ENCODE data around the gene LHFPL2. TPM values are rescaled to one million over a fixed set of nuclear protein-coding genes. Genes with fewer than 3 reads are reported as not detected.
A peak's percentile ranks its signal among the peaks of the same experiment; 100 is the strongest.

The LHFPL2 gene
- total RNA-seq, 4 donors from 2014 or later: 2.2 to 11.1 (median 6.2) TPM

DNA sequence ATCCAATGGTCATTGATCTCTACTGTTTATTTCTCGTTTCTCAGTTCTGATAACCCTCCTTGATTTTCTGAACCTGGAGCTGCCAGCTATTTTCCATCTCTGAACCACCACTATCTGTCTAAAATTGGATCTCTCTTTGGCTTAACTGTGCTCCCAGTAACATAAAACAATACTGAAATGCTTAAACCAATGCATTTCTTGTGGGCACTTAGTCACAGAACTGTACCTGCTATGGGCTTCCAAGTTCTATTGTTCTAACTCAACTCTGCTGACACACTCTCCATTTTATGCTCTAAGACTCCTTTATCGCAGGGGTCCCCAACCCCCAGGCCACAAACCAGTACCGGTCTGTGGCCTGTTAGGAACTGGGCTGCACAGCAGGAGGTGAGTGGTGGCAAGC is 120.6 kb downstream of the LHFPL2 start:
- Histone ChIP-seq H3K4me1 (peaks cover 13 to 57% (median 44%) of the 10 kb centered on the region in 3 donors), H3K27ac (peak overlapping the region; percentile 63 to 88 (median 78)), H3K27me3 (no peaks in the 10 kb centered on the region), H3K9me3 (no peaks in the 10 kb centered on the region), H3K4me3 (no peak overlapping the region), H3K36me3 (no peaks in the 10 kb centered on the region)
- DNase-seq: no peak
- WGBS, 2 donors: 84 to 90% methylated on average over 3 of the region's 3 CpGs
- TF ChIP-seq, protein P1, sequence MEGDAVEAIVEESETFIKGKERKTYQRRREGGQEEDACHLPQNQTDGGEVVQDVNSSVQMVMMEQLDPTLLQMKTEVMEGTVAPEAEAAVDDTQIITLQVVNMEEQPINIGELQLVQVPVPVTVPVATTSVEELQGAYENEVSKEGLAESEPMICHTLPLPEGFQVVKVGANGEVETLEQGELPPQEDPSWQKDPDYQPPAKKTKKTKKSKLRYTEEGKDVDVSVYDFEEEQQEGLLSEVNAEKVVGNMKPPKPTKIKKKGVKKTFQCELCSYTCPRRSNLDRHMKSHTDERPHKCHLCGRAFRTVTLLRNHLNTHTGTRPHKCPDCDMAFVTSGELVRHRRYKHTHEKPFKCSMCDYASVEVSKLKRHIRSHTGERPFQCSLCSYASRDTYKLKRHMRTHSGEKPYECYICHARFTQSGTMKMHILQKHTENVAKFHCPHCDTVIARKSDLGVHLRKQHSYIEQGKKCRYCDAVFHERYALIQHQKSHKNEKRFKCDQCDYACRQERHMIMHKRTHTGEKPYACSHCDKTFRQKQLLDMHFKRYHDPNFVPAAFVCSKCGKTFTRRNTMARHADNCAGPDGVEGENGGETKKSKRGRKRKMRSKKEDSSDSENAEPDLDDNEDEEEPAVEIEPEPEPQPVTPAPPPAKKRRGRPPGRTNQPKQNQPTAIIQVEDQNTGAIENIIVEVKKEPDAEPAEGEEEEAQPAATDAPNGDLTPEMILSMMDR (IDR thresholded peaks at IDR 0.05): no peak
- no peak for TF ChIP-seq POLR2A (IDR thresholded peaks at IDR 0.05)
- intact Hi-C loops (cut with DNase I): no loop called here

GRCh38 chr5:78527054-78527859 is 121.3 kb downstream of the LHFPL2 start:
- Histone ChIP-seq H3K4me1 (peaks cover 13 to 57% (median 44%) of the 10 kb centered on the region in 3 donors), H3K36me3 (no peaks in the 10 kb centered on the region), H3K9me3 (no peaks in the 10 kb centered on the region), H3K27ac (peak overlapping the region; percentile 63 to 88 (median 78)), H3K27me3 (no peaks in the 10 kb centered on the region), H3K4me3 (no peak overlapping the region)
- TF ChIP-seq, protein P1 (IDR thresholded peaks at IDR 0.05): no peak
- no peak for TF ChIP-seq POLR2A (IDR thresholded peaks at IDR 0.05)
- WGBS, 2 donors: 25 to 40% methylated on average over 9 of the region's 9 CpGs
- intact Hi-C loops (cut with DNase I): no loop called here
- no peak for DNase-seq

- WGBS, 2 donors: 64 to 70% methylated on average over 6 to 7 of the region's 7 CpGs
- TF ChIP-seq, protein P1 (IDR thresholded peaks at IDR 0.05): no peak
- TF ChIP-seq POLR2A (IDR thresholded peaks at IDR 0.05): no peak
- DNase-seq: no peak
- Histone ChIP-seq H3K9me3 (no peaks in the 10 kb centered on the region), H3K27ac (peak overlapping the region; percentile 63 to 88 (median 78)), H3K27me3 (no peaks in the 10 kb centered on the region), H3K4me3 (no peak overlapping the region), H3K36me3 (no peaks in the 10 kb centered on the region), H3K4me1 (peaks cover 13 to 57% (median 44%) of the 10 kb centered on the region in 3 donors)
- intact Hi-C loops (cut with DNase I): no loop called here
These were observed 122.5 kb downstream of the LHFPL2 start for GRCh38 chr5:78526049-78526525.

DNA sequence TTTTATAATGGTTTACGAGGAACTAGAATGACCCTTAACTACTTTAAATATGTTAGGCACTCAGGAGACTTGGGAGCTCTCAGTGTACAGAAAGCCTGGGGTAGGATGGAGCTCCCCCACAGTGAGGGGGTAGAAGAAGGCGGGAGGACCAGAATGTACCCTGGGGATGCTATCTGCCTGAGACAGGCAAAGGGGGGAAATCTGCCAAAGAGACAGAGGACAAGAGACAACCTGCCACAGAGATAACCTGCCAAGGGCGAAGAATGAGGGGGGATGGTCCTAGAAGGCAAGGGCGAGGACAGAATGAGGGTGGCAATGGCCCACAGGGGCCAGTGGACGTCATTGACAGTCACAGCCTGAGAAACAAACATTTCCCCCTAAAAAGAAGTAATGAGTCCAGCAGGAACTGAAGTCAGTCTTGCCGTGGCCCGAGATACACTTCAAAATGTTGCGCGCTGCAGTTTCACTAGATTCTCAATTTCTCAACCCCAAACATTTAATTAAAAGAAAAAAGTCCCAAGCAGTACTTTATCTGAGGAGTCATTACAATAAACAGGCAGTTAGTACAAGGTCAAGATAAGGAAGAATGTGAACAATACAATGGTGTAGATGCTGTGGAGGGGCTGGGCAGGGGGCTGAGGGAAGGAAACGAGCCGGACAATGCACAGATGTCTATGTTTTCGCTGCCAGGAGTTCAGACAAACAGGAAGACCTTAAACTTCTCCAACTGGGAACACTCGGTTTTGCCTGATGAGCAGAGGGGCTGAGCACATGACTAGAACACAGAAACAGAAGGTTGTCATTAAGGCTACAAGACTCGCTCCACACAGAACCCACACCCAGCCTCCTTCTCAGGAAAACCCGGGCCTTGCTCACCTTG is 125.0 kb downstream of the LHFPL2 start:
- Histone ChIP-seq H3K4me3 (no peak overlapping the region), H3K9me3 (no peaks in the 10 kb centered on the region), H3K36me3 (no peaks in the 10 kb centered on the region), H3K27me3 (no peaks in the 10 kb centered on the region), H3K4me1 (peaks cover 13 to 56% (median 47%) of the 10 kb centered on the region in 3 donors), H3K27ac (peak overlapping the region in 3 of 4 donors; percentile 51 to 80 (median 78))
- WGBS, 2 donors: 73 to 75% methylated on average over 15 of the region's 15 CpGs
- DNase-seq: no peak
- TF ChIP-seq POLR2A (IDR thresholded peaks at IDR 0.05): no peak
- TF ChIP-seq, protein P1 (IDR thresholded peaks at IDR 0.05): no peak
- intact Hi-C loops (cut with DNase I): no loop called here

All from esophagus squamous epithelium (tissue), 5 donors.